Mucosa of descending colon (tissue), 3 donors: ENCODE measurements around the gene COL6A2. TPM values are rescaled to one million over a fixed set of nuclear protein-coding genes. Genes with fewer than 3 reads are reported as not detected.

Experiments
- ATAC-seq: fragments of 200-7000 bp; cut with Tn5 transposase; one replicate; pipeline ENCODE4 v1.9.1; 2020; ENCODE audit warnings: mild to moderate bottlenecking, moderate library complexity
- DNase-seq, 3 donors: peaks; one replicate each; pipeline ENCODE4 v3.0.0-alpha.2; 2020
- H3K36me3 ChIP-seq: fragments of 200-600 bp; one replicate; pipeline ENCODE4 v1.8.0; 2021; ENCODE audit warnings: low read depth, mild to moderate bottlenecking
- H3K4me1 ChIP-seq: fragments of 200-600 bp; one replicate; pipeline ENCODE4 v1.8.0; 2021; ENCODE audit warnings: low read depth, mild to moderate bottlenecking
- H3K4me3 ChIP-seq: fragments of 200-600 bp; one replicate; pipeline ENCODE4 v1.8.0; 2021; ENCODE audit warnings: mild to moderate bottlenecking
- H3K9me3 ChIP-seq: fragments of 200-600 bp; one replicate; pipeline ENCODE4 v1.8.0; 2021; ENCODE audit warnings: mild to moderate bottlenecking
- intact Hi-C, 2 donors: fragments of 100-400 bp; cut with DNase I in 1 of 2; cut with micrococcal nuclease in 1 of 2; formaldehyde crosslinking; loops; one replicate each; pipeline versions ENCODE4 v1.11.0 to v1.11.1; 2022; cut with DNase I, micrococcal nuclease
- total RNA-seq, 3 donors: library from RNA; stranded (reverse); fragmentation: NEBNext Ultra II Directional in 2 of 3; extraction: Animal tissue kit (Norgen Biotek cat#: 25700) in 2 of 3; gene quantifications; one replicate each; pipeline versions ENCODE4 v1.2.1 to v1.2.4, GENCODE V29; 2021 to 2023
- TF ChIP-seq, protein P1 (sequence below): fragments of 200-600 bp; IDR thresholded peaks from one replicate; pipeline ENCODE4 v1.8.0; 2022; ENCODE audit warnings: antibody characterized with exemption, mild to moderate bottlenecking
- donor health status: DM: no; HTN: no; CAD: no; lungs with moderate emphysema.
- donor health status: DM: no; HTN: no; CAD: no.
- donor health status: DM: no; HTN: yes; CAD: no.

The COL6A2 gene
- total RNA-seq, 3 donors from 2014 or later: 65.1 to 858 (median 191) TPM

- no peaks in the 10 kb centered on the region for H3K4me1 ChIP-seq
- H3K4me3 ChIP-seq: no peak overlapping the region
- TF ChIP-seq, protein P1, sequence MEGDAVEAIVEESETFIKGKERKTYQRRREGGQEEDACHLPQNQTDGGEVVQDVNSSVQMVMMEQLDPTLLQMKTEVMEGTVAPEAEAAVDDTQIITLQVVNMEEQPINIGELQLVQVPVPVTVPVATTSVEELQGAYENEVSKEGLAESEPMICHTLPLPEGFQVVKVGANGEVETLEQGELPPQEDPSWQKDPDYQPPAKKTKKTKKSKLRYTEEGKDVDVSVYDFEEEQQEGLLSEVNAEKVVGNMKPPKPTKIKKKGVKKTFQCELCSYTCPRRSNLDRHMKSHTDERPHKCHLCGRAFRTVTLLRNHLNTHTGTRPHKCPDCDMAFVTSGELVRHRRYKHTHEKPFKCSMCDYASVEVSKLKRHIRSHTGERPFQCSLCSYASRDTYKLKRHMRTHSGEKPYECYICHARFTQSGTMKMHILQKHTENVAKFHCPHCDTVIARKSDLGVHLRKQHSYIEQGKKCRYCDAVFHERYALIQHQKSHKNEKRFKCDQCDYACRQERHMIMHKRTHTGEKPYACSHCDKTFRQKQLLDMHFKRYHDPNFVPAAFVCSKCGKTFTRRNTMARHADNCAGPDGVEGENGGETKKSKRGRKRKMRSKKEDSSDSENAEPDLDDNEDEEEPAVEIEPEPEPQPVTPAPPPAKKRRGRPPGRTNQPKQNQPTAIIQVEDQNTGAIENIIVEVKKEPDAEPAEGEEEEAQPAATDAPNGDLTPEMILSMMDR: no peak
- DNase-seq (peak in 2 of 3 donors; percentile 10 to 27), ATAC-seq (no peak)
- intact Hi-C loops: no loop called here
- no peaks in the 10 kb centered on the region for H3K9me3 ChIP-seq
- no peaks in the 10 kb centered on the region for H3K36me3 ChIP-seq
Measured at GRCh38 chr21:46119637-46120271, 21.8 kb downstream of the COL6A2 start.

GRCh38 chr21:46120301-46121285 lies 22.7 kb downstream of the COL6A2 start:
- intact Hi-C loops: no loop called here
- Histone ChIP-seq H3K9me3 (no peaks in the 10 kb centered on the region), H3K4me3 (no peak overlapping the region), H3K4me1 (no peaks in the 10 kb centered on the region), H3K36me3 (no peaks in the 10 kb centered on the region)
- ATAC-seq: no peak
- TF ChIP-seq, protein P1: no peak
- DNase-seq: peak in 2 of 3 donors; percentile 10 to 30

DNA sequence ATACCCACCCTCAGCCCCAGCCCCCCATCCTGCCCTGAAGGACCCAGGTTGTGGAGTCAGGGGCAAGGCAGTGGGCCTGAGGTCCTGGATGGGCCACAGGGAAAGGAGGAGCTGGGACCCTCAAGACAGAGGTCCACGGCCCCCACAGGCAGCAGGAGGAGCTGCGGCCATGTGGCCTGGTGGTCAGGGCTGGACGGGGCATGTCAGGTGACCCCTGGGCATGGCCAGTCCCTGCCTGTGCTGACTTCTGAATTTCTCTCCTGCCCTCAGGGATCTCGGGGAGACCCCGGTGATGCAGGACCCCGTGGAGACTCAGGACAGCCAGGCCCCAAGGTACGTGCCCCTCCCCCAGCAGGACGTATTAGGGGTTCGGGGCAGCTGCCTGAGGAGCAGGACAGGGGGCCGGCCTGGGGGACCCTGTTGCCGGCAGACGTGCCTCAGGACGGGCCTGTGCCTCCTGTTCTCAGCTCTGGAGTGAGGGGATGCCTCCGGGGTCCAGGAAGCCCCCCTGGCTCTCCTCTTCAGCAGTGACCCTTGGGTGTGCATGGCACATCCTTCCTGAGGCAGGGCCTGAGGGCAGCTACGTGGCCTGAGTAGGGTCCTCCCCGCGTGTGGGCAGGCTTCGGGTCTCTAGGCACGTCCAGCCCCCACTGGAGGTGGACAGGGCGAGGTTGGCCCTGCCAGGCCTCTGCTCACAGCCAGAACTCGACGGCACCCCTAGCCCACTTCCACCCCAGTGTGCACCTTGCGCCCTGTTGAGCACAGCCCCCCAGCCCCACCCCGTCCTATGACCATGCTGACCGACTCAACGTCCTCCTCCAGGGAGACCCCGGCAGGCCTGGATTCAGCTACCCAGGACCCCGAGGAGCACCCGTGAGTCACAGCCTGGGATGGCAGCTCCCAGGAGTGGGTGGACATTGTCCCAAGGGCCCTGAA lies 23.6 kb downstream of the COL6A2 start:
- H3K9me3 ChIP-seq: no peaks in the 10 kb centered on the region
- H3K4me3 ChIP-seq: no peak overlapping the region
- intact Hi-C loops: no loop called here
- ATAC-seq (no peak), DNase-seq (peak in 2 of 3 donors; percentile 17 to 40)
- no peaks in the 10 kb centered on the region for H3K4me1 ChIP-seq
- no peaks in the 10 kb centered on the region for H3K36me3 ChIP-seq
- TF ChIP-seq, protein P1: no peak

DNA sequence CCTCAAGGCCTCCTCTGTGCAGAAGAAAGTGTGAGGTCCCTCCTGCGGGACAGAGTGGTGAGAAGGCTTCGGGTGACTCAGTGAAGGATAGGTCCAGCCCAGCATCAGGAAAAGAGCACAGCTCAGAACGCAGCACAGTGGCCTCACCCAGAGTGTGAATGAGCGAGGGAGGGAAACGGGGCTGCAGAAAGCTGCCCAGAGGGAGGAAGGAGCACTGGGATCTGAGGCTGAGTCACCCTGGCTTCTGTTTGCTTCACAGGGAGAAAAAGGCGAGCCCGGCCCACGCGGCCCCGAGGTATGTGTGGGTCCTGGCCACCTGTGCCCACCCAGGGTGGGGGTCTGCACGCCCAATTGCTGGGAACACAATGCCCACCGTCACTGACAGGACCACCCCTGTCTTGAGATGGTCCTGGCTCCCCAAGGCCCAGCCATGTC lies 24.3 kb downstream of the COL6A2 start:
- peak in 2 of 3 donors; percentile 6 to 28 for DNase-seq
- Histone ChIP-seq H3K4me1 (no peaks in the 10 kb centered on the region), H3K36me3 (no peaks in the 10 kb centered on the region), H3K4me3 (no peak overlapping the region), H3K9me3 (no peaks in the 10 kb centered on the region)
- intact Hi-C loops: no loop called here
- TF ChIP-seq, protein P1: no peak
- ATAC-seq: no peak
